CD4-positive, alpha-beta T cell (primary cell): ENCODE data around the gene ZNF787. TPM values are rescaled to one million over a fixed set of nuclear protein-coding genes. Genes with fewer than 3 reads are reported as not detected.
"Not testable (repeated sequence)": the region's sequence is repeated elsewhere in the genome, so short reads cannot be mapped to it uniquely, and the experiment has no call there.

Experiments
- ATAC-seq: fragments of 200-7000 bp; cut with Tn5 transposase; one replicate; pipeline ENCODE4 v1.10.0; 2022; ENCODE audit warnings: mild to moderate bottlenecking; ENCODE audit not compliant: poor library complexity
- CTCF ChIA-PET: fragments of 350-600 bp; sonication (Branson Sonifier 250); formaldehyde crosslinking; loops from one replicate; lab custom pipeline; 2021; ENCODE audit warnings: antibody characterized with exemption, inconsistent platforms; lab: Charles Lee
- POLR2A ChIA-PET: fragments of 350-600 bp; sonication (Branson Sonifier 250); formaldehyde crosslinking; loops from one replicate; lab custom pipeline; 2021; ENCODE audit warnings: antibody characterized with exemption, inconsistent platforms; lab: Charles Lee
- DNase-seq, 14 experiments: peaks; one replicate each; pipeline ENCODE4 v3.0.0-alpha.2; 2013 to 2020; ENCODE audit warnings: mixed read lengths in 2 of 14
- H3K27ac ChIP-seq, 2 donors: one replicate each; pipeline versions ENCODE4 v1.5.1 to v1.7.0; 2013; ENCODE audit warnings: low read length in 2 of 2, low read depth in 1 of 2, mild to moderate bottlenecking in 1 of 2
- H3K27me3 ChIP-seq, 2 experiments: 1 replicate in 1 of 2; 2 replicates in 1 of 2; pipeline versions ENCODE4 v1.6.1 to v1.7.0; 2013; ENCODE audit warnings: low read length in 2 of 2, control low read depth in 1 of 2, mild to moderate bottlenecking in 1 of 2, moderate library complexity in 1 of 2; ENCODE audit not compliant: insufficient read depth in 2 of 2, control insufficient read depth in 1 of 2
- H3K36me3 ChIP-seq: one replicate; pipeline ENCODE4 v1.6.1; 2013; ENCODE audit warnings: low read length, control low read depth; ENCODE audit not compliant: insufficient read depth
- H3K4me1 ChIP-seq: one replicate; pipeline ENCODE4 v1.6.1; 2013; ENCODE audit warnings: low read length, control low read depth; ENCODE audit not compliant: insufficient read depth
- H3K4me3 ChIP-seq: one replicate; pipeline ENCODE4 v1.5.1; 2013; ENCODE audit warnings: mild to moderate bottlenecking, low read length, moderate library complexity
- H3K9me3 ChIP-seq, 2 experiments: 1 replicate in 1 of 2; 2 replicates in 1 of 2; pipeline versions ENCODE4 v1.6.1 to v1.7.0; 2013; ENCODE audit warnings: low read length in 2 of 2, mild to moderate bottlenecking in 2 of 2, control low read depth in 1 of 2, moderate library complexity in 1 of 2; ENCODE audit not compliant: control insufficient read depth in 1 of 2, insufficient read depth in 1 of 2
- H3K27ac Mint-ChIP-seq: one replicate; pipeline ENCODE4 v1.8.0; 2020; ENCODE audit warnings: mixed read lengths
- H3K27me3 Mint-ChIP-seq: one replicate; pipeline ENCODE4 v1.8.0; 2021; ENCODE audit warnings: mixed read lengths
- H3K36me3 Mint-ChIP-seq: one replicate; pipeline ENCODE4 v1.8.0; 2021; ENCODE audit warnings: low read depth, mixed read lengths
- H3K4me1 Mint-ChIP-seq: one replicate; pipeline ENCODE4 v1.8.0; 2021; ENCODE audit warnings: low read depth, mixed read lengths
- H3K4me3 Mint-ChIP-seq: one replicate; pipeline ENCODE4 v1.8.0; 2020; ENCODE audit warnings: mild to moderate bottlenecking, mixed read lengths
- H3K9me3 Mint-ChIP-seq: one replicate; pipeline ENCODE4 v1.8.0; 2020; ENCODE audit warnings: mixed read lengths
- CTCF ChIP-seq: fragments of 200-600 bp; IDR thresholded peaks from one replicate; pipeline ENCODE4 v1.8.0; 2022; ENCODE audit warnings: antibody characterized with exemption, mild to moderate bottlenecking
- intact Hi-C, 2 experiments: fragments of 100-400 bp; cut with DNase I in 1 of 2; cut with micrococcal nuclease in 1 of 2; formaldehyde crosslinking; loops; one replicate each; pipeline versions ENCODE4 v1.15.1 to v1.9.0; 2023 to 2025; cut with DNase I, micrococcal nuclease
- total RNA-seq, 174 experiments: library from RNA in 2 of 174; stranded (reverse) in 2 of 174; gene quantifications; one replicate each; pipeline ENCODE4 v1.2.3 and lab custom pipeline; 2021 to 2026

Gene ZNF787
- total RNA-seq, 2 experiments from 2014 or later, result 11.4 to 11.5 TPM

- Histone ChIP-seq H3K27ac (no peak overlapping the region), H3K9me3 (no peaks in the 10 kb centered on the region), H3K4me1 (peaks cover 53% of the 10 kb centered on the region), H3K36me3 (peaks cover 27% of the 10 kb centered on the region), H3K27me3 (no peaks in the 10 kb centered on the region), H3K4me3 (no peak overlapping the region)
- Mint-ChIP-seq H3K4me3 (peak overlapping the region; percentile 11), H3K4me1 (peaks cover 46% of the 10 kb centered on the region), H3K27ac (peak overlapping the region; percentile 68), H3K27me3 (no peaks in the 10 kb centered on the region), H3K9me3 (no peaks in the 10 kb centered on the region), H3K36me3 (peaks cover 12% of the 10 kb centered on the region)
- CTCF ChIA-PET, result no interaction called here
- intact Hi-C loops, result loop anchor here in 1 of 2 experiments (5.0 kb wide), 1 partner anchor 36 kb away; the partner anchor contains the start of gene ZNF444
- POLR2A ChIA-PET, result no interaction called here
- DNase-seq (no peak), ATAC-seq (no peak)
- TF ChIP-seq CTCF, result no peak
Measured at GRCh38 chr19:56106397-56106849, 14.7 kb downstream of the ZNF787 start.

- H3K27me3 Mint-ChIP-seq, H3K27ac ChIP-seq, H3K4me3 ChIP-seq, POLR2A ChIA-PET, DNase-seq, H3K27me3 ChIP-seq, H3K9me3 ChIP-seq, ATAC-seq, H3K9me3 Mint-ChIP-seq: not testable (repeated sequence)
- H3K36me3 Mint-ChIP-seq, result peaks cover 17% of the 10 kb centered on the region
- Histone ChIP-seq H3K36me3 (peaks cover 32% of the 10 kb centered on the region), H3K4me1 (peaks cover 48% of the 10 kb centered on the region)
- peak overlapping the region; percentile 68 for H3K27ac Mint-ChIP-seq
- CTCF ChIA-PET, result interaction anchor here (0.7 to 1.4 kb wide), 2 partner anchors 35 to 66 kb away, joined by 3 to 8 read pairs; partner anchors contain the start of gene ZNF444
- intact Hi-C loops, result loop anchor here (1.0 to 5.0 kb wide), 3 partner anchors 36 to 244 kb away; partner anchors contain the start of gene ZNF444 (in 1 of the 2)
- peak overlapping the region; percentile 11 for H3K4me3 Mint-ChIP-seq
- H3K4me1 Mint-ChIP-seq, result peaks cover 42% of the 10 kb centered on the region
Measured at GRCh38 chr19:56105831-56106396, 15.2 kb downstream of the ZNF787 start.

GRCh38 chr19:56105090-56105701 is 15.9 kb downstream of the ZNF787 start:
- H3K4me3 Mint-ChIP-seq, result no peak overlapping the region
- no peaks in the 10 kb centered on the region for H3K9me3 ChIP-seq
- no peak overlapping the region for H3K27ac ChIP-seq
- TF ChIP-seq CTCF, result peak; percentile 71
- H3K36me3 Mint-ChIP-seq, result peaks cover 18% of the 10 kb centered on the region
- H3K9me3 Mint-ChIP-seq, result no peaks in the 10 kb centered on the region
- CTCF ChIA-PET, result interaction anchor here (0.7 to 1.4 kb wide), 6 partner anchors 36 to 149 kb away, joined by 3 to 8 read pairs (median 3); partner anchors contain the start of gene ZNF444
- POLR2A ChIA-PET, result no interaction called here
- H3K27me3 ChIP-seq, result no peaks in the 10 kb centered on the region
- peaks cover 35% of the 10 kb centered on the region for H3K36me3 ChIP-seq
- H3K27ac Mint-ChIP-seq, result peak overlapping the region; percentile 54
- H3K4me3 ChIP-seq, result no peak overlapping the region
- H3K27me3 Mint-ChIP-seq, result no peaks in the 10 kb centered on the region
- intact Hi-C loops, result loop anchor here (1.0 to 5.0 kb wide), 3 partner anchors 37 to 245 kb away; partner anchors contain the start of gene ZNF444 (in 1 of the 2)
- peaks cover 45% of the 10 kb centered on the region for H3K4me1 ChIP-seq
- peak; percentile 23 to 76 (median 52) for DNase-seq
- peaks cover 35% of the 10 kb centered on the region for H3K4me1 Mint-ChIP-seq
- peak; percentile 89 for ATAC-seq
